ENCODE measurements around the gene SDE2. TPM values are rescaled to one million over a fixed set of nuclear protein-coding genes. Genes with fewer than 3 reads are reported as not detected.
"Not testable (repeated sequence)": the region's sequence is repeated elsewhere in the genome, so short reads cannot be mapped to it uniquely, and the experiment has no call there.

SDE2 gene
- total RNA-seq, 1 donor from 2014 or later: 40.4 TPM

GRCh38 chr1:226006686-226007085, 7.5 kb upstream of the SDE2 start:
- no peak for DNase-seq (ENCODE audit: low spot score)

- no peak for DNase-seq (ENCODE audit: low spot score)
Observed at GRCh38 chr1:226004396-226004795, 5.3 kb upstream of the SDE2 start.

GRCh38 chr1:226003502-226004170, 4.5 kb upstream of the SDE2 start:
- DNase-seq (ENCODE audit: low spot score): no peak

- DNase-seq (ENCODE audit: low spot score): peak; percentile 30
Observed at GRCh38 chr1:226002667-226003501, 3.7 kb upstream of the SDE2 start.

DNA sequence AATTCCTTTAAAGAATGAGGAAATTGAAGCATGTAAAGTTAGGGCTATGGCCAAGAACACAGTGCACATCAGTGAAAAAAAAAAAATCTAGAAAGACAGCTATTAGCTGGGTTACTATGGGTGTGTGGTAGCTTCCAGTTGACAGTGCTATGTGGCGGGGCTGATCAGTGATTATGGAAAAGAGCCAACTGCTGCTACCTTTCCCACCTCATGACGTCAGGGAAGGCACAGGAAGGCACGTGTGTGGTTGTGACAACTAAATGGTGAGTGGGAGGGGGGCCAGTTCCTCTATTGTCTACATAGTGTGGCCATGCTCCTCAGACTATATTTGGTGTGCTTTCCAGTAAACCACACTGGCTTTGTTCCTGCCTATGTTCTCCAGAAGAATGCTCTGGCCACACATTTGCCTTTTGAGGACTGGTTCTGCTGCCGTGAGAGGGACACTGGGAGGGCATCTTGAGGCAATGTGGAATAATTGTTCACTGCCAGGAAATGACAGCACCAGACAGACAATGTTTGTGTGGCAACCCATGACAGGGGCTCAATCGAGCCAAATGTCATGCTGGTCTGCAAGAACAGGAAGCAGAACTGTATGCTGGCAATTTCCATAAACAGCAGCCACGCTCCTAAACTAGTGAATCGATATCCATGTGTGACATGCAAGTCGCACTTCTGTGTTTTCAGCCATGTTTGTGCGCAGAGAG, 3.0 kb upstream of the SDE2 start:
- peak; percentile 53 for DNase-seq (ENCODE audit: low spot score)

- no peak for DNase-seq (ENCODE audit: low spot score)
Observed at GRCh38 chr1:226001088-226001487, 1.9 kb upstream of the SDE2 start.

DNA sequence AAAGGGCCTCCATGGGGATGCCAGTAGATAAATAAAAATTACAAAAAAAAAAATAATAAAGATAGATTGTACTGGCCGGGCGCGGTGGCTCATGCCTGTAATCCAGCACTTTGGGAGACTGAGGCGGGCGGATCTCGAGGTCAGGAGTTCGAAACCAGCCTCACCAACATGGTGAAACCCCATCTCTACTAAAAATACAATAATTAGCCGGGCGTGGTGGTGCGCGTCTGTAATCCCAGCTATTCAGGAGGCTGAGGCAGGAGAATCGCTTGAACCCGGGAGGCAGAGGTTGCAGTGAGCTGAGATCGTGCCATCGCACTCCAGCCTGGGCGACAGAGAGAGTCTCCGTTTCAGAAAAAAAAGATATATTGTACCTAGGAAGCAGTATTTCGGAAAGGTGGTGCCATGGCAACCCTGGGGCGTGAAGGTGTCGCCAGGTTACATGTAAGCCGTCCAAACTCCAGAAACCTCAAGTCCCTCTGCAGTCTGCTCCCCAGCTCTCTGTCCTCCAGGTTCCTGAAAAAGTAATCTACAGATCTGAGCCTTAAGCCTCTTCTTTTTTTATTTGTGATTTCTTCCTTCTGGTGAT, 1.4 kb upstream of the SDE2 start:
- DNase-seq (ENCODE audit: low spot score): not testable (repeated sequence)

DNA sequence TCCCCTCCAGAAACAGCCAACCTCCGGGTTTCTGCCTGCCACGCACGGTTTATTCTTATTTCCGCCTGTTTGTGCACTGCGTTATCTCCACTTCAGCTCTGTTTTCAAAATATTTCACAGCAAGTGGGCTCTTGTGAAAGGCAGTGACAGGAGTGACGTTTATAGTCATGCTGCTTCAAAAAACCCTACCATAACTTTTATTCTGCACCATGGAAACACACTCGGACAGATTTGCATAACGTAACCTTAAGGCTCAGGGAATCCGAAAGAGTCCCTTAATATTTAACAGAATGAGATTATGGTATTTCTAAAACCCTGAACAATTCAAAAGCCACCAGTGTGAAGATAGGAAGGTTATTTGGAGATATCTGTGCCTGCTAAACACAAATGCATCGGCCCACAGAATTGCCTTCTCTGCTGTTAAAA, 782 bp upstream of the SDE2 start:
- peak; percentile 67 for DNase-seq (ENCODE audit: low spot score)

DNA sequence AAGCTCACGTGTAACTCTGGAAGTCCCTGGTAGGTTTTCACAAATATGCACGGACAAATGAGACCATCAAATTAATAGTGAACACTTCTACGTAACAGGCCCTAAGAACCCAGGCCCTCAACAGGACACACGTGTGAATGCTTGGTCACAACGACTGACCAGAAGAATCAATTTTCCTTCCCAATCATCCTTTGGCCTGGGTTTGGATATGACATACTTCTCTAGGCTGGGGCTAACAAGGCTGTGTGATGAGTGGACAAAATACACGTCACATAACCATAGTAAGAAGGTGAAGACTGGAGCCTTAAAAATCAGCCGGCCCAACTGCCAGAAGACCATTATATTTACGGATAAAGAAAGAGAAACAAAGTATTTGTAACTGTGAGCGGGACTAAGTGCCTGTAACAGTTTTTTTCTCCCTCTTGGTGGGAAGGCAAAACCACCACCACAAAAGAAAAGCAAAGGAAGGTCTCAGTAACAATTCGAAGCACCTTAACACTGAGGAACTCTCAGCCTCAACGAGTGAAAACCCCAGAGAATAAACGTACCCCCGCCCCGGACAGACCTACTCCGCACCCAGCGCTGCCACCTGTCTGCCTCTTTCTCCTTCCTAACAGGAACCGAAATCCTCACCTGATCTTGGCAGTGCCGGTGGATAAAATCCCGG, 450 bp downstream of the SDE2 start:
- no peak for DNase-seq (ENCODE audit: low spot score)

- no peak for DNase-seq (ENCODE audit: low spot score)
Observed at GRCh38 chr1:225996946-225997545, 2.1 kb downstream of the SDE2 start.

- no peak for DNase-seq (ENCODE audit: low spot score)
Observed at GRCh38 chr1:225995919-225996864, 3.0 kb downstream of the SDE2 start.

DNA sequence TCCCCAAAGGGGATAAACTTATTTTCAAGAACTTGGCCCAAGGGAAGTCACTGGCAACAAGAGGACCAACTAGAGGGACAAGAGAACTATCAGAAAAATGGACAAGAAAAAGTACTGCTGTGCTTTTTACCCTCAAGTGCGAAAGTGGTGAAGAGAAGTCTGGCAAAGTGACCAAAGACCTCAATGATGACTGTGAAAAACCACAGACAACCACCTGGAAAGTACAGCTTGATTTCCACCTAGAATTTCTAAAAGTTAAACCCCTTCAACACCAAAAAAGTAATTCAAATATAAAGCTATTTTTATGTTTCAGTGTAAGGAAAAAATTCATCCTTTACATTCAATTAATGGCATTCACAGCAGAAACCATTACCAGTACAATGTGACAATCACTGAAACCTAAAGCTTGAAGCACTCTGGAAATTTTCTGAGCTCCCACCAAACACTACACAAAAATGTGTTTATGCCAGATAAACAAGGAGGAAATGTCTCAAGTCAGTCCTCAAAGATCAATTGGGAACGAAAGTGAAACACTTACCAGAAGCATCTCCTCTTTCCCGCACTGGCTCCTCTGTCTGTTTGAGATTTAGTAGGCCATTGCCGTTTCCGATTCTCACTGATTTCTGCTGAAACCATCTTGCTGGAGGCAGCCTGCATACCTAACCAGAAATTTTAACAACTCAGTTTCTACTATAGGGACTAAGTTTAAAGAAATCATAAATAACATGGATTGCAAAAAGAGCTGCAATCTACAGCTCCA, 8.3 kb downstream of the SDE2 start:
- no peak for DNase-seq (ENCODE audit: low spot score)

DNA sequence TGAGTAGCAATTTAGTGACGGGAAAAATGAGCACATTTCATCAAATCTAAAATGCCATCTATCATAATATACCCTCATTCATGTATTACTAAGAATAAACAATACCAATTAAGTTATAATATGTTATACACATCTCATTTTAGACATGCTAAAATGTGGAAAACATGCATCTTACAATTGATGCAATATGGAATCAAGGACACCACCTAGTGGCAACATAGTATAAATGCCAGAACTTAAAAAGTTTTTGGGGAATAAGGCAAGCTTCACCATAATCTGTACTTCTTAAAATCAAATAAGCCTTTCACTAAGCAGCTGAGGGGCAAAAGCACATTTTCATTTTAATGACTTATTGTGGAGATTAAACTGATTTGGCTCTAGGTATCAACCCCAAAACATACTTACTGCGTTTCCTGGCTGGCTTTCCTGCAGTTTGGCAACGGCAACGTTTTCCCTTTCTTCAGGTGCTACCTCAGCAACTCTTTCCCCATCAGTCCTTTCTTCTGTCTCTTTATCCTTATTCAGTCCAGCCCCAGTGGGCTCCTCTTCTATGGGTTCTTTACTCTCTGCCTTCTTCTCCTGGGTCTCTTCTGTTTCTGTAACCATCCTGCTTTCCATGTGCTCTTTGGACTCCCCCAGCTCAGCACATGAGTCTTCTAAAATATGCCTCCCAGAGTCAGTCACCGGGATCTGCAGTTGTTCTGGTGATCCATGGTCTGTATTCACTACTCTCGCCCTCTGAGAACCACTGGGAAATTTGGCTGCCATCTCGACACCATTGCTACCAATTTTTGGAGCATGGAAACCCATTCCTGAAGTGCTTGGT, 11.4 kb downstream of the SDE2 start:
- DNase-seq (ENCODE audit: low spot score): peak; percentile 45

DNA sequence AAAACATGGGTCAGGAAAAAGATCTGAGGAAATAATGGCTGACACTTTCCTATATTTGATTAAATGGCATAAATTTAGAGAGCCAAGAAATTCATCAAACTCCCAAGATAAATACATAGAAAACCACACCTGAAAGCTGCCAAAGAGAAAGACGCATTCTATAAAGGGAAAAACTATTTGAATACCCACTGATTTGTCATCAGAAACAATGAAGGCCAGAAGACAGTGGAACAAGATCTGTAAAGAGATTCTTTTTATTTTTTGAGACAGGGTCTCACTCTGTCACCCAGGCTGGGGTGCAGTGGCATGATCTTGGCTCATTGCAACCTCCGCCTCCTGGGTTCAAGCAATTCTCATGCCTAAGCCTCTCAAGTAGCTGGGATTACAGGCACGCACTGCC, 17.4 kb downstream of the SDE2 start:
- no peak for DNase-seq (ENCODE audit: low spot score)

GRCh38 chr1:225980005-225980836, 18.9 kb downstream of the SDE2 start:
- DNase-seq (ENCODE audit: low spot score): no peak

DNA sequence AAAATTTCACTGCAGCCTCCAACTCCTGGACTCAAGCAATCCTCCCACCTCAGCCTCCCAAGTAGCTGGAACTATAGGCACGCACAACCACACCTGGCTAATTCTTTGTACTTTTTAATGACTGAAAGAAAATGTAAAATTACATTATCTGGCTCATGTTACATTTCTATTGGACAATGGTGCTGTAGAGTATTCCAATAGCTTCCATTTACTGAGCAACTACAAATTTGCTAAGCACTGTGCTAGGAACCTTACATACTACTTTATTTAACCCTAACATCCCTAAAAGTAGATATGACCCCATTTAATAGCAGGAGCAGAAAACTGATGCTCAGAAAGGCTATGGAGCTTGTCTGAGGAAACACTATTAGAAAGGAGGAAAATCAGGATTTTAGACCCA, 19.7 kb downstream of the SDE2 start:
- DNase-seq (ENCODE audit: low spot score): no peak

All from umbilical cord (tissue), 2 donors.